Lung (tissue), 10 donors: ENCODE data around the gene ARHGEF35. TPM values are rescaled to one million over a fixed set of nuclear protein-coding genes. Genes with fewer than 3 reads are reported as not detected.
A peak's percentile ranks its signal among the peaks of the same experiment; 100 is the strongest.
"Not testable (repeated sequence)": the region's sequence is repeated elsewhere in the genome, so short reads cannot be mapped to it uniquely, and the experiment has no call there.

Source experiments
- ATAC-seq: fragments of 200-7000 bp; cut with Tn5 transposase; one replicate; pipeline ENCODE4 v1.9.1; 2020; ENCODE audit warnings: moderate number of reproducible peaks; ENCODE audit not compliant: insufficient read depth, low FRiP score
- DNase-seq, 3 donors: peaks; one replicate each; pipeline ENCODE4 v3.0.0-alpha.2; 2013 to 2017
- H3K27ac ChIP-seq, 2 donors: one replicate each; pipeline ENCODE4 v1.5.1; 2013; ENCODE audit warnings: mild to moderate bottlenecking in 2 of 2, moderate library complexity in 2 of 2, control low read depth in 1 of 2, inconsistent platforms in 1 of 2, low read depth in 1 of 2, low read length in 1 of 2
- H3K27me3 ChIP-seq, 3 donors: one replicate each; pipeline ENCODE4 v1.5.1; 2013; ENCODE audit warnings: low read length in 2 of 3; ENCODE audit not compliant: control insufficient read depth in 3 of 3, insufficient read depth in 3 of 3
- H3K36me3 ChIP-seq, 4 donors: one replicate each; pipeline ENCODE4 v1.5.1; 2013; ENCODE audit warnings: low read length in 4 of 4, mild to moderate bottlenecking in 1 of 4, moderate library complexity in 1 of 4; ENCODE audit not compliant: control insufficient read depth in 4 of 4, insufficient read depth in 4 of 4
- H3K4me1 ChIP-seq, 5 donors: one replicate each; pipeline ENCODE4 v1.5.1; 2013; ENCODE audit warnings: low read length in 5 of 5, mild to moderate bottlenecking in 2 of 5, moderate library complexity in 1 of 5; ENCODE audit not compliant: control insufficient read depth in 5 of 5, insufficient read depth in 5 of 5
- H3K4me3 ChIP-seq: one replicate; pipeline ENCODE4 v1.5.1; 2013; ENCODE audit warnings: mild to moderate bottlenecking, control low read depth, moderate library complexity
- H3K9ac ChIP-seq, 2 donors: one replicate each; pipeline ENCODE4 v1.5.1; 2013; ENCODE audit warnings: low read length in 2 of 2, control low read depth in 1 of 2; ENCODE audit not compliant: insufficient read depth in 1 of 2
- H3K9me3 ChIP-seq, 4 donors: one replicate each; pipeline ENCODE4 v1.5.1; 2013; ENCODE audit warnings: low read length in 3 of 4, mild to moderate bottlenecking in 1 of 4, moderate library complexity in 1 of 4; ENCODE audit not compliant: control insufficient read depth in 4 of 4, insufficient read depth in 3 of 4
- WGBS, 2 donors: extraction: QIAGEN DNeasy Blood & Tissue Kit; methylation state at CpG; one replicate each; pipeline ENCODE4 v1.1.7; 2013; 5-methylcytosine and 5-hydroxymethylcytosine counted together
- polyA plus RNA-seq, 2 donors: library from polyadenylated mRNA; stranded (reverse); fragments of 200-250 nt; gene quantifications; one replicate each; pipeline ENCODE4 v1.2.1, GENCODE V29; 2013
- total RNA-seq, 2 donors: library from RNA; depleted of rRNA in 1 of 2; stranded (reverse); fragments of >200 nt in 1 of 2; gene quantifications; one replicate each; pipeline ENCODE4 v1.2.1, GENCODE V29; 2014 to 2021
- donor health status: Bipolar disorder and iron deficiency.
- donor health status: healthy.
- donor health status: DM: yes; HTN: yes; CAD: no.

ARHGEF35 gene
- total and polyA plus RNA-seq, 4 donors, result 8.4 to 12.4 (median 9.9) TPM

DNA sequence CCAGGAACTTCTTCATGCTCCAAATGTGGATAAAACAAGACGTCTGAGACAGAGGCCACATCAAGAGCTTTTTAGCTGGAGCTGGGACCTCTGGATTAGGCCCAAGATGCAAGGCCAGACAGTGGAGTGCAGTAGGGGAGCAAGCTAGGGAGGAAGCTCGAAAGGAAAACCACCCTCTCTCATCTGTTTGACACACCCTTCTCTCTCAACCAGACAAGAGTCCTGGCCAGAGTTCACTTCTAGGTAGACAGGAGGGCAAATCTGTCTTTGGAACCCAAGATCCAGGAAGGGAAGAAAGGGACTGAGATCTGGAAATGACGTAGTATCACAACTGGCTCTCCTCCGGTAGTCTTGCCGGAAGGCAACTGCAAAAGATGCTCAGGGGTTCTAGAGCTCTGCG, 1.2 kb downstream of the ARHGEF35 start:
- not testable (repeated sequence) for H3K4me1 ChIP-seq, H3K9ac ChIP-seq, ATAC-seq, H3K9me3 ChIP-seq, H3K27me3 ChIP-seq, H3K4me3 ChIP-seq, H3K27ac ChIP-seq, H3K36me3 ChIP-seq, DNase-seq
- no CpG with 5 or more reads among the region's 6 CpGs for WGBS, 2 donors

DNA sequence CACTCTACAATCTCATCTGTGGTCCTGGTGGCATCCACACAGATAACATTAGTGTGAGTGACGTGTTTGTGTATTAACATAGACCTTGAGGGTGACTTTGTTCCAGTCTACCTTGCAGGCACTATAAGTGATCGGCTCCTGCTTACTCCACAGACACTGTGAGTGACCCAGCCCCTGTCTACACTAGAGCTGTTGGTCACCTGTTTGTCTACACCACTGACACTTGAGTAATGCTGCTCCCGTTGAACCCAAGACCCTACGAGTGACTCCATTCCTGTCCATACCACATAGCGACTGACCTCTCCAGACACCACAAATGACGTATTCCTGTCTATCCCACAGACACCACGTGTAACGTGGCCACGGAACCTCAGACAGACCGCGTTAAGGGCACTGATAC, 1.9 kb downstream of the ARHGEF35 start:
- H3K4me3 ChIP-seq, H3K27me3 ChIP-seq, DNase-seq, H3K9ac ChIP-seq, H3K4me1 ChIP-seq, ATAC-seq, H3K9me3 ChIP-seq, H3K27ac ChIP-seq, H3K36me3 ChIP-seq: not testable (repeated sequence)
- WGBS, 2 donors, result no CpG with 5 or more reads among the region's 11 CpGs

DNA sequence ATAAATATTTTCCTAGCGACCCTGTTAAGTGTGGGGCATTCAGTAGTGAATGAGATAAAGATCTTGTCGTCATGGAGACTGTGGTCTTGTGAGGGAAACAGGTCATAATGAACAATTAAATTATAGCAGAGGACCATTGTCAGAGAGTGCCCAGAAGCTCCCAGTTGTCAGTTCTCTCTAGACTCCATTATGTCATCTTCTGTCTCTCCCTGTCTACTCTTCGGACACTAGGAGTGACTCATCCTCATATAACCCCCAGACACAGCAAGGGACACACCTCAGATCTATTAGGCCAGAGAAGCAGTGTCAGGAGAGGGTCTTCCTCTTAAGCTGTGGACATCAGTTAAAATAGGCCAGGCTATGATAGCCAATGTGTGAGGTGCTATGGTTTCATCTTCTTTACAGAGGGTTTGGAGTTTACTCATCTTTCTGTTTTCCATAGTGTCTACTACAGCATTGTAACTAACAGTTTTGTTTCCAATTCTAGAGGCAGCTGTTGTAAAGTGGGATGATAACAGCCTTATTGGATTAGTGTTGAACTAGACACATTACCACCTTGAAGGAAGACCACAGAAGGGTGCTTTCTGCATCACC, 7.0 kb downstream of the ARHGEF35 start:
- H3K27me3 ChIP-seq, H3K36me3 ChIP-seq, H3K4me1 ChIP-seq, H3K4me3 ChIP-seq, DNase-seq, H3K9me3 ChIP-seq, H3K9ac ChIP-seq, H3K27ac ChIP-seq, ATAC-seq: not testable (repeated sequence)
- no CpG with 5 or more reads among the region's 3 CpGs for WGBS, 2 donors

DNA sequence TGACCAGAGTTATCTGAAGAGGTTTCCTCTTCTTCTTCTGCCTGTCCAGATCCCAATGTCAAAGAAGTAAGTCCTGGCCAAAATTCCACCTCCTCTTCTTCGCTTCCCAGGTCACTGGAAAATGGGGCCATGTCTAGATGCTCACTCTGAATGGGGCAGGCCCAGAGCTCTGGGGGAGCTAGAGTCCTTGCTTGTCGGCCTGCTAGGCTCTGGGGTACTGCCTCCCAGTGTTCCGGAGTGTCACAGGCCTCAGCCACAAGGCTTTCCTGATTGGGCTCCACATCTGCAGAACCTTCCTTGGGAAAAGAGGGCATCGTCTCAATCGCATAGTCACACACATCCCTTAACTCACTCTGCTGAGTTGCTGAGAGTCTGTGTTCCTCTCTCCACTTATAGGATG, 7.8 kb downstream of the ARHGEF35 start:
- DNase-seq, H3K27ac ChIP-seq, ATAC-seq, H3K4me1 ChIP-seq, H3K9ac ChIP-seq, H3K27me3 ChIP-seq, H3K4me3 ChIP-seq, H3K9me3 ChIP-seq, H3K36me3 ChIP-seq: not testable (repeated sequence)
- WGBS, 2 donors, result no CpG with 5 or more reads among the region's 5 CpGs

DNA sequence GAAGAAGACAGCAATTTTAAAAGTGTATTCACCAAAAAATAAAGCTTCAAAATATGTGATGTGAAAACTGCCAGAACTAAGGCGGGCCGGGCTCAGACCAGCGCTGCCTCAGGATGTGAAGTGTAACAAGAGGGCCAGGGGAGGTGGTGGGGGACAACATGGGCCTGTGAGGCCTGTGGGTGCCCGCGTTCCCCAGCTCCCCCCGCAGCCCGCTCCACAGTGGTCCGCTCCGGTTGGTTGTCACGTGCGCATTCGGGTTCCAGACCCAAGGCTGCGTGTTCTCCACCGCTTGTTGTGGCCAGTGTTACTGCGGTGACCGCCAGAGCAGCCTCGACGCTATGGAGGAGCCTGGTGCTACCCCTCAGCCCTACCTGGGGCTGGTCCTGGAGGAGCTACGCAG, 12.5 kb downstream of the ARHGEF35 start, which contains the start of gene CTAGE4:
CTAGE4 (plus strand) TSS at position 301 of the 400 bp plus-strand sequence; CDS start at position 339, 38 bp downstream.
- not testable (repeated sequence) for H3K9me3 ChIP-seq, H3K36me3 ChIP-seq, H3K4me1 ChIP-seq, H3K9ac ChIP-seq, H3K27ac ChIP-seq, DNase-seq, H3K4me3 ChIP-seq, ATAC-seq, H3K27me3 ChIP-seq
- WGBS, 2 donors, result no CpG with 5 or more reads among the region's 19 CpGs

DNA sequence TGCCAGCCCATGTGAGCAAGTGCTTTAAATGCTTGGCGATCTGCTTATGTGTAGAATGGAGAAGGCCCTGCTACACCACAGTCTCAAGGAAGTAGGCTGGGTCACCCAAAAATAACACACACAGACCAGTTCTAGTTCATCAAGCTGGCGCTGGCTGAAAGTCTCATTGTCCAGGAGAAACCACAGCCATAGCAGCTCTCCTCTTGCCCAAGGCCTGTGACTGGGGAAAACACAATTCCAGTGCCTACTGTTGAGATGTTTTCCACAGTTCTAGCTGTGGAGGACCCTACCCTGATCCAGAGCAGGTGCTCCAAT, 16.5 kb downstream of the ARHGEF35 start:
- not testable (repeated sequence) for H3K4me1 ChIP-seq, H3K36me3 ChIP-seq, DNase-seq, H3K9me3 ChIP-seq, H3K27me3 ChIP-seq, H3K4me3 ChIP-seq, ATAC-seq, H3K9ac ChIP-seq, H3K27ac ChIP-seq
- 50 to 57% methylated on average over 1 of the region's 2 CpGs for WGBS, 2 donors

DNA sequence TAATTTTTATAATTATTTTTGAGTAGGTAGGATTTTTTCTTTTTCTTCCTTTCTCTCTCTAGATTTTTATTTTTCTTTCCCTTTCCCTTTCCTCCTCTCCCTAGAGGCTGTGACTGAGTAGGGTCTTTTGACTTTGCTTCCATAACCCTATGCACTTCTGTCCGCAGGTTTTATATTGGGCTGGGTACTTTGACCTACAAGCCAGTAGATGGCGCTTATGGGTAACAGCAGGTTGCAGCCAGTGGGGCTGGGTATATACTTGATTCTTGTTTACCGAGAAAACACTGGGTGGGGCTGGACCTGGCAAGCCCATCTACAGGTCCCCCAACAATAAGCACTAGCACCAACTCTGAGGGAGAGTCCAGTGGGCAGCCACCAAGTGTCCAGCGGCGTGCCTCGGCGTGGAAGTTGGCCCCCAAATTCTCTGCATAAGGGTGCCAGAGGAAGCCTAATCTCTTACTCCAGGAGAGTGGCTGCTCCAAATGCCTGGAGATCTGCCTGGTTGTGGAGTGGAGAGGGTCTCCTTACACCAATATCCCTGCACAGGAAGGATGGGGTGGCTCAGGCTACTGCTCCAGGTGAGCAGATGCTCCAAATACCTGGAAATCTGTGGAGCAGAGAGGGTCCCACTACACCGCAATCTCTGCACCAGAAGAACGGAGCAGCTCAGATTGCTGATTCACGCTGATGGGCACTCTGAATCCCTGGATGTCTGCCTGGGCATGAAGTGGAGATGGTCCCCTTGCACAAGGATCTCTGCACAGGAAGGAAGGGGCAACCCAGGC, 17.1 kb downstream of the ARHGEF35 start:
- not testable (repeated sequence) for H3K4me3 ChIP-seq, H3K9ac ChIP-seq, H3K4me1 ChIP-seq, H3K27me3 ChIP-seq, H3K36me3 ChIP-seq, H3K9me3 ChIP-seq, H3K27ac ChIP-seq
- DNase-seq, result peak in 2 of 3 donors; percentile 13 to 34
- ATAC-seq, result peak; percentile 66
- WGBS, 2 donors, result 44 to 53% methylated on average over 10 of the region's 10 CpGs
